ENCODE results near the gene KDM2A. TPM values are rescaled to one million over a fixed set of nuclear protein-coding genes. Genes with fewer than 3 reads are reported as not detected.

Gene KDM2A
- total and polyA plus RNA-seq, 2 experiments from 2014 or later: 25.0 to 54.1 TPM

DNA sequence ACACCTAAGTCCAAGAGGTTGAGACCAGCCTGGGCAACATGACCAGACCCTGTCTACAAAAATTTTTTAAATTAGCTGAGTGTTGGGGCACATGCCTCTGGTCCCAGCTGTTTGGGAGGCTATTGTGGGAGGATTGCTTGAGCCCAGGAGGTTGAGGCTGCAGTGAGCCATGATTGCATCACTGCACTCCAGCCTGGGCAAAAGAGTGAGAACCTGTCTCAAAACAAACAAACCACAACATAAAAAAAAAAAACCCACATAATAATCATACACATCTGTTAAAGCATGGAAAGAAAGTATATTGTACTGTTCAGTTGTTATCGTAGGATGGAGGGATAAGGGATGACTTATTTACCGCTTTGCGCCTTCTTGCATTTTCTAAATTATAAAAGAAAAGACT, 111.3 kb downstream of the KDM2A start:
- H3K36me3 ChIP-seq (ENCODE audit: insufficient read depth): peaks cover 33% of the 10 kb centered on the region
- 0 out of 2 replicates have a peak, but pooled peaks cover 9% of the 10 kb centered on the region for H3K79me2 ChIP-seq (replicated peaks; ENCODE audit: insufficient read depth)
- no peaks in the 10 kb centered on the region; the same call in 2 of the 3 replicates for H3K4me1 Mint-ChIP-seq
- ATAC-seq (no peak), DNase-seq (ENCODE audit: low spot score) (no peak)
- TF ChIP-seq STAT1 (IDR thresholded peaks at IDR 0.05; ENCODE audit: unreplicated experiment) (no peak), NANOG (IDR thresholded peaks at IDR 0.05; ENCODE audit: borderline replicate concordance) (no peak), EZH2 (IDR thresholded peaks at IDR 0.05; ENCODE audit: low read depth, unreplicated experiment) (no peak), POLR2AphosphoS5 (IDR thresholded peaks at IDR 0.05; ENCODE audit: low read depth) (no peak), EZH2phosphoT487 (IDR thresholded peaks at IDR 0.05; ENCODE audit: unreplicated experiment) (no peak), ZNF114 (CRISPR knock-in tag; IDR thresholded peaks at IDR 0.05) (no peak)
- TF ChIP-seq, protein P1, sequence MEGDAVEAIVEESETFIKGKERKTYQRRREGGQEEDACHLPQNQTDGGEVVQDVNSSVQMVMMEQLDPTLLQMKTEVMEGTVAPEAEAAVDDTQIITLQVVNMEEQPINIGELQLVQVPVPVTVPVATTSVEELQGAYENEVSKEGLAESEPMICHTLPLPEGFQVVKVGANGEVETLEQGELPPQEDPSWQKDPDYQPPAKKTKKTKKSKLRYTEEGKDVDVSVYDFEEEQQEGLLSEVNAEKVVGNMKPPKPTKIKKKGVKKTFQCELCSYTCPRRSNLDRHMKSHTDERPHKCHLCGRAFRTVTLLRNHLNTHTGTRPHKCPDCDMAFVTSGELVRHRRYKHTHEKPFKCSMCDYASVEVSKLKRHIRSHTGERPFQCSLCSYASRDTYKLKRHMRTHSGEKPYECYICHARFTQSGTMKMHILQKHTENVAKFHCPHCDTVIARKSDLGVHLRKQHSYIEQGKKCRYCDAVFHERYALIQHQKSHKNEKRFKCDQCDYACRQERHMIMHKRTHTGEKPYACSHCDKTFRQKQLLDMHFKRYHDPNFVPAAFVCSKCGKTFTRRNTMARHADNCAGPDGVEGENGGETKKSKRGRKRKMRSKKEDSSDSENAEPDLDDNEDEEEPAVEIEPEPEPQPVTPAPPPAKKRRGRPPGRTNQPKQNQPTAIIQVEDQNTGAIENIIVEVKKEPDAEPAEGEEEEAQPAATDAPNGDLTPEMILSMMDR (conservative IDR thresholded peaks at IDR 0.05; ENCODE audit: low read depth in 2 of 2): no peak
- TF ChIP-seq, protein P2, sequence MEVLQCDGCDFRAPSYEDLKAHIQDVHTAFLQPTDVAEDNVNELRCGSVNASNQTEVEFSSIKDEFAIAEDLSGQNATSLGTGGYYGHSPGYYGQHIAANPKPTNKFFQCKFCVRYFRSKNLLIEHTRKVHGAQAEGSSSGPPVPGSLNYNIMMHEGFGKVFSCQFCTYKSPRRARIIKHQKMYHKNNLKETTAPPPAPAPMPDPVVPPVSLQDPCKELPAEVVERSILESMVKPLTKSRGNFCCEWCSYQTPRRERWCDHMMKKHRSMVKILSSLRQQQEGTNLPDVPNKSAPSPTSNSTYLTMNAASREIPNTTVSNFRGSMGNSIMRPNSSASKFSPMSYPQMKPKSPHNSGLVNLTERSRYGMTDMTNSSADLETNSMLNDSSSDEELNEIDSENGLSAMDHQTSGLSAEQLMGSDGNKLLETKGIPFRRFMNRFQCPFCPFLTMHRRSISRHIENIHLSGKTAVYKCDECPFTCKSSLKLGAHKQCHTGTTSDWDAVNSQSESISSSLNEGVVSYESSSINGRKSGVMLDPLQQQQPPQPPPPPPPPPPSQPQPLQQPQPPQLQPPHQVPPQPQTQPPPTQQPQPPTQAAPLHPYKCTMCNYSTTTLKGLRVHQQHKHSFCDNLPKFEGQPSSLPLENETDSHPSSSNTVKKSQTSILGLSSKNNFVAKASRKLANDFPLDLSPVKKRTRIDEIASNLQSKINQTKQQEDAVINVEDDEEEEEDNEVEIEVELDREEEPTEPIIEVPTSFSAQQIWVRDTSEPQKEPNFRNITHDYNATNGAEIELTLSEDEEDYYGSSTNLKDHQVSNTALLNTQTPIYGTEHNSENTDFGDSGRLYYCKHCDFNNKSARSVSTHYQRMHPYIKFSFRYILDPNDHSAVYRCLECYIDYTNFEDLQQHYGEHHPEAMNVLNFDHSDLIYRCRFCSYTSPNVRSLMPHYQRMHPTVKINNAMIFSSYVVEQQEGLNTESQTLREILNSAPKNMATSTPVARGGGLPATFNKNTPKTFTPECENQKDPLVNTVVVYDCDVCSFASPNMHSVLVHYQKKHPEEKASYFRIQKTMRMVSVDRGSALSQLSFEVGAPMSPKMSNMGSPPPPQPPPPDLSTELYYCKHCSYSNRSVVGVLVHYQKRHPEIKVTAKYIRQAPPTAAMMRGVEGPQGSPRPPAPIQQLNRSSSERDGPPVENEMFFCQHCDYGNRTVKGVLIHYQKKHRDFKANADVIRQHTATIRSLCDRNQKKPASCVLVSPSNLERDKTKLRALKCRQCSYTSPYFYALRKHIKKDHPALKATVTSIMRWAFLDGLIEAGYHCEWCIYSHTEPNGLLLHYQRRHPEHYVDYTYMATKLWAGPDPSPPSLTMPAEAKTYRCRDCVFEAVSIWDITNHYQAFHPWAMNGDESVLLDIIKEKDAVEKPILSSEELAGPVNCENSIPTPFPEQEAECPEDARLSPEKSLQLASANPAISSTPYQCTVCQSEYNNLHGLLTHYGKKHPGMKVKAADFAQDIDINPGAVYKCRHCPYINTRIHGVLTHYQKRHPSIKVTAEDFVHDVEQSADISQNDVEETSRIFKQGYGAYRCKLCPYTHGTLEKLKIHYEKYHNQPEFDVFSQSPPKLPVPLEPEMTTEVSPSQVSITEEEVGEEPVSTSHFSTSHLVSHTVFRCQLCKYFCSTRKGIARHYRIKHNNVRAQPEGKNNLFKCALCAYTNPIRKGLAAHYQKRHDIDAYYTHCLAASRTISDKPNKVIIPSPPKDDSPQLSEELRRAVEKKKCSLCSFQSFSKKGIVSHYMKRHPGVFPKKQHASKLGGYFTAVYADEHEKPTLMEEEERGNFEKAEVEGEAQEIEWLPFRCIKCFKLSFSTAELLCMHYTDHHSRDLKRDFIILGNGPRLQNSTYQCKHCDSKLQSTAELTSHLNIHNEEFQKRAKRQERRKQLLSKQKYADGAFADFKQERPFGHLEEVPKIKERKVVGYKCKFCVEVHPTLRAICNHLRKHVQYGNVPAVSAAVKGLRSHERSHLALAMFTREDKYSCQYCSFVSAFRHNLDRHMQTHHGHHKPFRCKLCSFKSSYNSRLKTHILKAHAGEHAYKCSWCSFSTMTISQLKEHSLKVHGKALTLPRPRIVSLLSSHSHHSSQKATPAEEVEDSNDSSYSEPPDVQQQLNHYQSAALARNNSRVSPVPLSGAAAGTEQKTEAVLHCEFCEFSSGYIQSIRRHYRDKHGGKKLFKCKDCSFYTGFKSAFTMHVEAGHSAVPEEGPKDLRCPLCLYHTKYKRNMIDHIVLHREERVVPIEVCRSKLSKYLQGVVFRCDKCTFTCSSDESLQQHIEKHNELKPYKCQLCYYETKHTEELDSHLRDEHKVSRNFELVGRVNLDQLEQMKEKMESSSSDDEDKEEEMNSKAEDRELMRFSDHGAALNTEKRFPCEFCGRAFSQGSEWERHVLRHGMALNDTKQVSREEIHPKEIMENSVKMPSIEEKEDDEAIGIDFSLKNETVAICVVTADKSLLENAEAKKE (CRISPR knock-in tag; IDR thresholded peaks at IDR 0.05): no peak
- 0 out of 2 replicates have a peak, but pooled peaks cover 3% of the 10 kb centered on the region for H3F3A ChIP-seq (replicated peaks; ENCODE audit: low read depth)
- no peaks in the 10 kb centered on the region for H3K9me2 ChIP-seq (ENCODE audit: insufficient read depth)
- no peak overlapping the region for H3K27ac Mint-ChIP-seq
- no peaks in the 10 kb centered on the region for H3K4me1 ChIP-seq (ENCODE audit: insufficient read depth)
- no peak overlapping the region for H2AFZ ChIP-seq
- peaks cover 63% of the 10 kb centered on the region for H3K36me3 Mint-ChIP-seq (ENCODE audit: low read depth)
- peaks cover 8% of the 10 kb centered on the region; the same call in 1 of the 2 replicates for H4K20me1 ChIP-seq (replicated peaks; ENCODE audit: insufficient read depth)
- no peaks in the 10 kb centered on the region for H3K9me3 Mint-ChIP-seq
- H3K4me3 Mint-ChIP-seq: no peak overlapping the region
- H3K4me3 ChIP-seq: no peak overlapping the region
- no peaks in the 10 kb centered on the region for H3K27me3 ChIP-seq (ENCODE audit: insufficient read depth)
- H3K27me3 Mint-ChIP-seq (ENCODE audit: insufficient read depth, low read depth, poor library complexity): peaks cover 2% of the 10 kb centered on the region
- H3K27ac ChIP-seq (ENCODE audit: low read depth): no peak overlapping the region
- H3K4me2 ChIP-seq: no peak overlapping the region

Measured in GM23338 (cell line).